ENCODE measurements around the gene OR4D2. TPM values are rescaled to one million over a fixed set of nuclear protein-coding genes. Genes with fewer than 3 reads are reported as not detected.

OR4D2 gene
- polyA plus RNA-seq, 1 of the 3 experiments (the other 2 are of a cell fraction): not detected

GRCh38 chr17:58174871-58175270 lies 8.1 kb downstream of the OR4D2 start:
- Histone ChIP-seq H3K4me1 (ENCODE audit: control insufficient read depth in 1 of 2, insufficient read depth in 2 of 2, low read depth in 1 of 2, low read length in 1 of 2) (peaks cover 0 to 2% of the 10 kb centered on the region in 2 experiments; a peak in 1 of 4 replicates), H3K36me3 (replicated peaks in 1 of 2; ENCODE audit: control insufficient read depth in 1 of 2, insufficient read depth in 2 of 2, low read length in 1 of 2) (no peaks in the 10 kb centered on the region), H3K4me3 (ENCODE audit: low read depth in 2 of 2, low read length in 1 of 2) (no peak overlapping the region), H3K4me2 (no peak overlapping the region), H3K9me3 (no peaks in the 10 kb centered on the region), H3F3A (replicated peaks; ENCODE audit: insufficient read depth) (no peaks in the 10 kb centered on the region), H2AFZ (ENCODE audit: low read depth) (no peak overlapping the region), H4K20me1 (ENCODE audit: insufficient read depth) (no peaks in the 10 kb centered on the region), H3K27me3 (ENCODE audit: insufficient read depth) (peaks cover 5% of the 10 kb centered on the region; the same call in 1 of the 2 replicates), H3K27ac (ENCODE audit: low read depth in 2 of 2, low read length in 1 of 2) (no peak overlapping the region), H3K9ac (no peak overlapping the region), H3K79me2 (ENCODE audit: insufficient read depth) (no peaks in the 10 kb centered on the region), H3K9me2 (no peaks in the 10 kb centered on the region)
- CTCF ChIA-PET: interaction anchor here (1.1 to 1.3 kb wide), 2 partner anchors 10 to 62 kb away, joined by 3 to 4 read pairs; no protein-coding TSS in a partner anchor
- 7% methylated on average over 3 of the region's 3 CpGs for WGBS (ENCODE audit: low lambda C conversion rate)
- DNase-seq: no peak
- POLR2A ChIA-PET: no interaction called here
- TF ChIP-seq RAD21 (IDR thresholded peaks at IDR 0.05; ENCODE audit: low read length) (no peak), MEF2A (IDR thresholded peaks at IDR 0.05; ENCODE audit: borderline replicate concordance, low read depth) (no peak), POLR2AphosphoS5 (IDR thresholded peaks at IDR 0.05; ENCODE audit: low read depth, low read length) (no peak), TAF1 (IDR thresholded peaks at IDR 0.05; ENCODE audit: borderline replicate concordance, low read depth, low read length) (no peak)

- no peaks in the 10 kb centered on the region for H3F3A ChIP-seq (replicated peaks; ENCODE audit: insufficient read depth)
- H3K9me2 ChIP-seq: no peaks in the 10 kb centered on the region
- no peak overlapping the region for H2AFZ ChIP-seq (ENCODE audit: low read depth)
- no peak overlapping the region for H3K27ac ChIP-seq (ENCODE audit: low read depth in 2 of 2, low read length in 1 of 2)
- no peaks in the 10 kb centered on the region for H4K20me1 ChIP-seq (ENCODE audit: insufficient read depth)
- H3K79me2 ChIP-seq (ENCODE audit: insufficient read depth): no peaks in the 10 kb centered on the region
- no peak overlapping the region for H3K9ac ChIP-seq
- CTCF ChIA-PET: interaction anchor here (1.4 to 1.8 kb wide), 2 partner anchors 24 to 73 kb away, joined by 5 read pairs; no protein-coding TSS in a partner anchor
- H3K4me1 ChIP-seq (ENCODE audit: control insufficient read depth in 1 of 2, insufficient read depth in 2 of 2, low read depth in 1 of 2, low read length in 1 of 2): peaks cover 0 to 2% of the 10 kb centered on the region in 2 experiments; a peak in 1 of 4 replicates
- H3K27me3 ChIP-seq (ENCODE audit: insufficient read depth): 0 out of 2 replicates have a peak, but pooled peaks cover 3% of the 10 kb centered on the region
- POLR2A ChIA-PET: no interaction called here
- no peak overlapping the region for H3K4me3 ChIP-seq (ENCODE audit: low read depth in 2 of 2, low read length in 1 of 2)
- no peak for DNase-seq
- H3K4me2 ChIP-seq: no peak overlapping the region
- no peaks in the 10 kb centered on the region for H3K36me3 ChIP-seq (replicated peaks in 1 of 2; ENCODE audit: control insufficient read depth in 1 of 2, insufficient read depth in 2 of 2, low read length in 1 of 2)
- 30% methylated on average over 7 of the region's 7 CpGs for WGBS (ENCODE audit: low lambda C conversion rate)
- no peaks in the 10 kb centered on the region for H3K9me3 ChIP-seq
- peak; percentile 96 for TF ChIP-seq REST (IDR thresholded peaks at IDR 0.05; ENCODE audit: low read depth, low read length)
- no peak for TF ChIP-seq USF1 (IDR thresholded peaks at IDR 0.05; ENCODE audit: borderline replicate concordance, low read depth)
These were observed 9.4 kb downstream of the OR4D2 start for GRCh38 chr17:58176200-58176599.
